SK-N-SH treated with all-trans-retinoic acid at 6 μM for 48 hours (cell line): Measurements from ENCODE around the gene ADAMTSL1.

Experiments
- ATAC-seq: fragments of 200-7000 bp; cut with Tn5 transposase; 3 replicates; pipeline ENCODE4 v1.9.1; 2020; ENCODE audit warnings: mild to moderate bottlenecking, moderate library complexity
- ARNTL ChIP-seq: fragments of 450-650 bp; formaldehyde crosslinking; IDR thresholded peaks from 2 replicates; pipeline ENCODE4 v1.5.0; 2020; ENCODE audit warnings: low read depth, mild to moderate bottlenecking, moderate library complexity, borderline replicate concordance
- GLIS3 ChIP-seq: fragments of 250-450 bp; sonication (Bioruptor Pico); IDR thresholded peaks from 2 replicates; pipeline ENCODE4 v1.5.0; 2020; ENCODE audit warnings: mild to moderate bottlenecking, moderate library complexity
- ISL1 ChIP-seq: fragments of 250-450 bp; sonication (Bioruptor Pico); IDR thresholded peaks from 2 replicates; pipeline ENCODE4 v2.1.2; 2022; ENCODE audit warnings: mild to moderate bottlenecking, moderate library complexity
- OSR1 ChIP-seq: fragments of 250-450 bp; sonication (Bioruptor Pico); IDR thresholded peaks from 2 replicates; pipeline ENCODE4 v1.8.0; 2022; ENCODE audit warnings: moderate library complexity, mild to moderate bottlenecking, inconsistent platforms
- PPARA ChIP-seq: fragments of 250-450 bp; sonication (Bioruptor Pico); IDR thresholded peaks from 2 replicates; pipeline ENCODE4 v1.5.0; 2020; ENCODE audit warnings: mild to moderate bottlenecking, borderline replicate concordance
- RARB ChIP-seq: fragments of 250-450 bp; sonication (Bioruptor Pico); IDR thresholded peaks from 2 replicates; pipeline ENCODE4 v1.8.0; 2021; ENCODE audit warnings: mild to moderate bottlenecking, moderate library complexity
- TCF4 ChIP-seq: fragments of 250-450 bp; sonication (Bioruptor Pico); IDR thresholded peaks from 2 replicates; pipeline ENCODE4 v1.8.0; 2021; ENCODE audit warnings: mild to moderate bottlenecking, moderate library complexity, borderline replicate concordance
- TOX ChIP-seq: fragments of 250-450 bp; sonication (Bioruptor Pico); IDR thresholded peaks from 2 replicates; pipeline ENCODE4 v1.8.0; 2021; ENCODE audit warnings: mild to moderate bottlenecking, moderate library complexity, borderline replicate concordance
- ZC3H10 ChIP-seq: fragments of 250-450 bp; sonication (Bioruptor Pico); IDR thresholded peaks from 2 replicates; pipeline ENCODE4 v1.5.1; 2021; ENCODE audit warnings: mild to moderate bottlenecking, moderate library complexity
- ZFP3 ChIP-seq: fragments of 250-450 bp; sonication (Bioruptor Pico); IDR thresholded peaks from 2 replicates; pipeline ENCODE4 v1.5.0; 2020; ENCODE audit warnings: mild to moderate bottlenecking, moderate library complexity
- ZNF565 ChIP-seq: fragments of 450-650 bp; formaldehyde crosslinking; conservative IDR thresholded peaks from 2 replicates; pipeline ENCODE4 v1.5.0; 2020; ENCODE audit warnings: low read depth, mild to moderate bottlenecking, moderate library complexity
- ZNF8 ChIP-seq: fragments of 450-650 bp; formaldehyde crosslinking; IDR thresholded peaks from 2 replicates; pipeline ENCODE4 v1.5.0; 2020; ENCODE audit warnings: mild to moderate bottlenecking, moderate library complexity
- TF ChIP-seq, protein P1 (sequence below): fragments of 250-450 bp; sonication (Bioruptor Pico); IDR thresholded peaks from 2 replicates; pipeline ENCODE4 v1.8.0; 2021; ENCODE audit warnings: low read depth, mild to moderate bottlenecking, moderate library complexity, borderline replicate concordance
- TF ChIP-seq, protein P2 (sequence below): fragments of 250-450 bp; sonication (Bioruptor Pico); IDR thresholded peaks from 2 replicates; pipeline ENCODE4 v1.5.1; 2021; ENCODE audit warnings: mild to moderate bottlenecking, moderate library complexity
- TF ChIP-seq, protein P3 (sequence below): fragments of 250-450 bp; sonication (Bioruptor Pico); IDR thresholded peaks from 2 replicates; pipeline ENCODE4 v1.5.0; 2020; ENCODE audit warnings: mild to moderate bottlenecking, moderate library complexity
- TF ChIP-seq, protein P4 (sequence below): fragments of 250-450 bp; sonication (Bioruptor Pico); IDR thresholded peaks from 2 replicates; pipeline ENCODE4 v1.8.0; 2020; ENCODE audit warnings: mild to moderate bottlenecking, moderate library complexity, borderline replicate concordance
- TF ChIP-seq, protein P5 (sequence below): fragments of 250-450 bp; sonication (Bioruptor Pico); IDR thresholded peaks from 2 replicates; pipeline ENCODE4 v1.5.1; 2020; ENCODE audit warnings: low read depth, mild to moderate bottlenecking, moderate library complexity

Gene ADAMTSL1

DNA sequence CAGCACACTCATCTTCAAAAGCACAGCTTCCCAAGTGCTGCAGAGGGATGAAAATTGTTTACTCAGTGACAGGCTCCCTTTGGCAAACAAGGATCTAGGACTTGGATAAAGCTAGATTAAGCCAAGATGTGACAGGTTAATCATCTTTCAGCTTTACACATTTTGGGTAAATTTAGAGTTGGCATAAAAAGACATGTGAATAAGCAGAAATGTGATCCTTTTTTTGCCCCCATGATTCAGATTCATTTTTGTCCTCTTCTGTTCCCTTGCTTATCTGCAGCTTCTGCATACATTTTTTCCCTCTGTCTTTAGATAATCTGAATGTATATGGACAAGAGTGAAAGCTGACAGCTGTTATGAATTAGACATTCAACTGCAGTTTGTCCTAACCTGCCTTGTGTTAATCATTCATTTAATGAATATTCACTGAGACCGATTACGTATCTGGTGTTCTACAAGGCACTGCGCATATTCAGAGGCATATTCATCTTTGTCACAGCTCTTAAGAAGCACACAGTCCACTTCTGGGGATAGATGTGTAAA is 19.6 kb downstream of the ADAMTSL1 start:
- TF ChIP-seq ZC3H10 (CRISPR knock-in tag), result no peak
- TF ChIP-seq ARNTL (CRISPR knock-in tag), result no peak
- no peak for TF ChIP-seq ZNF565 (CRISPR knock-in tag)
- no peak for TF ChIP-seq ZNF8 (CRISPR knock-in tag)
- no peak for TF ChIP-seq PPARA (CRISPR knock-in tag)
- TF ChIP-seq, protein P1, sequence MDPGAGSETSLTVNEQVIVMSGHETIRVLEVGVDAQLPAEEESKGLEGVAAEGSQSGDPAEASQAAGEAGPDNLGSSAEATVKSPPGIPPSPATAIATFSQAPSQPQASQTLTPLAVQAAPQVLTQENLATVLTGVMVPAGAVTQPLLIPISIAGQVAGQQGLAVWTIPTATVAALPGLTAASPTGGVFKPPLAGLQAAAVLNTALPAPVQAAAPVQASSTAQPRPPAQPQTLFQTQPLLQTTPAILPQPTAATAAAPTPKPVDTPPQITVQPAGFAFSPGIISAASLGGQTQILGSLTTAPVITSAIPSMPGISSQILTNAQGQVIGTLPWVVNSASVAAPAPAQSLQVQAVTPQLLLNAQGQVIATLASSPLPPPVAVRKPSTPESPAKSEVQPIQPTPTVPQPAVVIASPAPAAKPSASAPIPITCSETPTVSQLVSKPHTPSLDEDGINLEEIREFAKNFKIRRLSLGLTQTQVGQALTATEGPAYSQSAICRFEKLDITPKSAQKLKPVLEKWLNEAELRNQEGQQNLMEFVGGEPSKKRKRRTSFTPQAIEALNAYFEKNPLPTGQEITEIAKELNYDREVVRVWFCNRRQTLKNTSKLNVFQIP (CRISPR knock-in tag), result no peak
- TF ChIP-seq GLIS3 (CRISPR knock-in tag), result no peak
- TF ChIP-seq RARB (CRISPR knock-in tag), result no peak
- TF ChIP-seq, protein P2, sequence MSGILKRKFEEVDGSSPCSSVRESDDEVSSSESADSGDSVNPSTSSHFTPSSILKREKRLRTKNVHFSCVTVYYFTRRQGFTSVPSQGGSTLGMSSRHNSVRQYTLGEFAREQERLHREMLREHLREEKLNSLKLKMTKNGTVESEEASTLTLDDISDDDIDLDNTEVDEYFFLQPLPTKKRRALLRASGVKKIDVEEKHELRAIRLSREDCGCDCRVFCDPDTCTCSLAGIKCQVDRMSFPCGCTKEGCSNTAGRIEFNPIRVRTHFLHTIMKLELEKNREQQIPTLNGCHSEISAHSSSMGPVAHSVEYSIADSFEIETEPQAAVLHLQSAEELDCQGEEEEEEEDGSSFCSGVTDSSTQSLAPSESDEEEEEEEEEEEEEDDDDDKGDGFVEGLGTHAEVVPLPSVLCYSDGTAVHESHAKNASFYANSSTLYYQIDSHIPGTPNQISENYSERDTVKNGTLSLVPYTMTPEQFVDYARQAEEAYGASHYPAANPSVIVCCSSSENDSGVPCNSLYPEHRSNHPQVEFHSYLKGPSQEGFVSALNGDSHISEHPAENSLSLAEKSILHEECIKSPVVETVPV (CRISPR knock-in tag), result no peak
- TF ChIP-seq OSR1, result no peak
- TF ChIP-seq, protein P3, sequence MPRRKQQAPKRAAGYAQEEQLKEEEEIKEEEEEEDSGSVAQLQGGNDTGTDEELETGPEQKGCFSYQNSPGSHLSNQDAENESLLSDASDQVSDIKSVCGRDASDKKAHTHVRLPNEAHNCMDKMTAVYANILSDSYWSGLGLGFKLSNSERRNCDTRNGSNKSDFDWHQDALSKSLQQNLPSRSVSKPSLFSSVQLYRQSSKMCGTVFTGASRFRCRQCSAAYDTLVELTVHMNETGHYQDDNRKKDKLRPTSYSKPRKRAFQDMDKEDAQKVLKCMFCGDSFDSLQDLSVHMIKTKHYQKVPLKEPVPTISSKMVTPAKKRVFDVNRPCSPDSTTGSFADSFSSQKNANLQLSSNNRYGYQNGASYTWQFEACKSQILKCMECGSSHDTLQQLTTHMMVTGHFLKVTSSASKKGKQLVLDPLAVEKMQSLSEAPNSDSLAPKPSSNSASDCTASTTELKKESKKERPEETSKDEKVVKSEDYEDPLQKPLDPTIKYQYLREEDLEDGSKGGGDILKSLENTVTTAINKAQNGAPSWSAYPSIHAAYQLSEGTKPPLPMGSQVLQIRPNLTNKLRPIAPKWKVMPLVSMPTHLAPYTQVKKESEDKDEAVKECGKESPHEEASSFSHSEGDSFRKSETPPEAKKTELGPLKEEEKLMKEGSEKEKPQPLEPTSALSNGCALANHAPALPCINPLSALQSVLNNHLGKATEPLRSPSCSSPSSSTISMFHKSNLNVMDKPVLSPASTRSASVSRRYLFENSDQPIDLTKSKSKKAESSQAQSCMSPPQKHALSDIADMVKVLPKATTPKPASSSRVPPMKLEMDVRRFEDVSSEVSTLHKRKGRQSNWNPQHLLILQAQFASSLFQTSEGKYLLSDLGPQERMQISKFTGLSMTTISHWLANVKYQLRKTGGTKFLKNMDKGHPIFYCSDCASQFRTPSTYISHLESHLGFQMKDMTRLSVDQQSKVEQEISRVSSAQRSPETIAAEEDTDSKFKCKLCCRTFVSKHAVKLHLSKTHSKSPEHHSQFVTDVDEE (CRISPR knock-in tag), result no peak
- no peak for TF ChIP-seq ZFP3
- ATAC-seq, result peak; percentile 22

DNA sequence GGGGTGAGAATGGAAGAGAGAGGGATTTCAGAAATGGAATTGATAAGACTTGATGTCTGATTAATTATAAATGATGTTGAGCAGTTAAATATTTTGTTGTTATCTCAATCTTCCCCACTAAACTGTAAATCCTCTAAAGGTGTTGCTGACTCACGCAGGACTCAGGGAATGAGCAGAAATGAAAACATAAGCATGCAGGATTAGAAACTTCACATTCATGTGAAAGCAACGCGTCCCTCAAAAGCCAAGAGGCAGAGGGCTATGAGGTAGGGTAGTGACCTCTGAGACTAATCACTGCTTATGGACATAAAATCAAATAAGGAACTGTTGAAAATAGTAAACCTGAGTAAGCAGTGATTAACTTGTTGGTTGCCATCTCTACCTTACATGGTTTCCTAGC is 21.1 kb downstream of the ADAMTSL1 start:
- TF ChIP-seq, protein P4, sequence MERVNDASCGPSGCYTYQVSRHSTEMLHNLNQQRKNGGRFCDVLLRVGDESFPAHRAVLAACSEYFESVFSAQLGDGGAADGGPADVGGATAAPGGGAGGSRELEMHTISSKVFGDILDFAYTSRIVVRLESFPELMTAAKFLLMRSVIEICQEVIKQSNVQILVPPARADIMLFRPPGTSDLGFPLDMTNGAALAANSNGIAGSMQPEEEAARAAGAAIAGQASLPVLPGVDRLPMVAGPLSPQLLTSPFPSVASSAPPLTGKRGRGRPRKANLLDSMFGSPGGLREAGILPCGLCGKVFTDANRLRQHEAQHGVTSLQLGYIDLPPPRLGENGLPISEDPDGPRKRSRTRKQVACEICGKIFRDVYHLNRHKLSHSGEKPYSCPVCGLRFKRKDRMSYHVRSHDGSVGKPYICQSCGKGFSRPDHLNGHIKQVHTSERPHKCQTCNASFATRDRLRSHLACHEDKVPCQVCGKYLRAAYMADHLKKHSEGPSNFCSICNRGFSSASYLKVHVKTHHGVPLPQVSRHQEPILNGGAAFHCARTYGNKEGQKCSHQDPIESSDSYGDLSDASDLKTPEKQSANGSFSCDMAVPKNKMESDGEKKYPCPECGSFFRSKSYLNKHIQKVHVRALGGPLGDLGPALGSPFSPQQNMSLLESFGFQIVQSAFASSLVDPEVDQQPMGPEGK (CRISPR knock-in tag), result no peak
- TF ChIP-seq GLIS3 (CRISPR knock-in tag), result no peak
- TF ChIP-seq ISL1 (CRISPR knock-in tag), result no peak
- no peak for TF ChIP-seq ZFP3
- no peak for TF ChIP-seq TOX (CRISPR knock-in tag)
- TF ChIP-seq ZC3H10 (CRISPR knock-in tag), result no peak
- no peak for TF ChIP-seq OSR1
- no peak for TF ChIP-seq TCF4
- TF ChIP-seq RARB (CRISPR knock-in tag), result no peak
- no peak for ATAC-seq

DNA sequence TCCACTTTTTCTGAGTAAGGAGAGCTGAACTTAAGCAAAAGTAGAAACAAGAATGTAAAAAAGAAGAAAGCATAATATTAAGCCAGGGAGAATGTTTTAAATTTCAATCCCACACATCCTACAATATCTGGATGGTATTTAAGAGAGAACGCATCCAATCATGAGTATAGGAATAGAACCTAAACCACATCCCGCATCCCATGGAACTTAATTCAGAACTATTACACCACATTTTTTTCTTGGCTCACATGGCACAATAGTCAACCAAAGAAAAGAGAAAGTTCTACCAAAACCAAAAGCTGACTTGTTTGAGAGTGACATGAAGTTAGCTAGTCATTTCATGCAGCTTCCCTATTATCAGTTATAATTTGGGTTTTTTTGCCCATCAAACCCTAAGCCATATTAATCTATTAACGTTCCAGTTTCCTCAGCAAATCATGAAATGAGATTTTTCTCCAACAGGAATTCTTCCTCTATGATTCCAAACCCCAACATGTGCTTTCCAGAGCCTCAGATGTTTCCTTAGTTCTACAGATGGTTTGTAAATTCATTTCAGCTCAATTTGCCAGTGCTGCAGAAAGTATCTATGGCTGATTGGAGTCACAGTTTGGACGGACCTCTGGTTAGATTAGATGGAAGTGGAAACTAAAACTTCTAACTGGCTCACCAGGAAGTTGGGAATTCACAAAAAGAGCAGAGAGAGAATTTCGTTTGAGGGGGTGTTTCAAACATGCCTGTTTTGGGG is 22.5 kb downstream of the ADAMTSL1 start:
- no peak for ATAC-seq
- TF ChIP-seq, protein P5, sequence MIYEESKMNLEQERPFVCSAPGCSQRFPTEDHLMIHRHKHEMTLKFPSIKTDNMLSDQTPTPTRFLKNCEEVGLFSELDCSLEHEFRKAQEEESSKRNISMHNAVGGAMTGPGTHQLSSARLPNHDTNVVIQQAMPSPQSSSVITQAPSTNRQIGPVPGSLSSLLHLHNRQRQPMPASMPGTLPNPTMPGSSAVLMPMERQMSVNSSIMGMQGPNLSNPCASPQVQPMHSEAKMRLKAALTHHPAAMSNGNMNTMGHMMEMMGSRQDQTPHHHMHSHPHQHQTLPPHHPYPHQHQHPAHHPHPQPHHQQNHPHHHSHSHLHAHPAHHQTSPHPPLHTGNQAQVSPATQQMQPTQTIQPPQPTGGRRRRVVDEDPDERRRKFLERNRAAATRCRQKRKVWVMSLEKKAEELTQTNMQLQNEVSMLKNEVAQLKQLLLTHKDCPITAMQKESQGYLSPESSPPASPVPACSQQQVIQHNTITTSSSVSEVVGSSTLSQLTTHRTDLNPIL (CRISPR knock-in tag), result no peak
- TF ChIP-seq, protein P3 (CRISPR knock-in tag), result no peak
